ENCODE data around the gene CFAP54. TPM values are rescaled to one million over a fixed set of nuclear protein-coding genes. Genes with fewer than 3 reads are reported as not detected.
A peak's percentile ranks its signal among the peaks of the same experiment; 100 is the strongest.
"Not testable (repeated sequence)": the region's sequence is repeated elsewhere in the genome, so short reads cannot be mapped to it uniquely, and the experiment has no call there.

Gene CFAP54
- total RNA-seq, 1 experiment from 2014 or later, result not detected

DNA sequence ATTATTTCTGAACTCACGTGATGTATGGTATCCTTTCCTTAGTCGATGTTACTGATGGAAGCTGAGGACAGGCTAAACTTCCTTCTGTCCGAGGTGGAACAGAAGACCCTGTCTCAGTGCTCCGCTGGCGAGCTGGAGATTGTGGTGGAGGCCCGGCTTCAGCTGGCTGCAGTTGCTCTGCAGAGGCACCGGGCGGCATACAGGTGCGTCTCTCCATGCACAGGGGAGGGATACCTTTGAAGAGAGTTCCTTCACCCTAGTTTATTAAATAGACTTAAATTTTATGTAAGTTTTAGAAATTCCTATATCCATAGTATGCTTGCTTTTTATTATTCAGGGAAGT lies 231.0 kb downstream of the CFAP54 start:
- peak overlapping the region; percentile 69 for H3K4me2 ChIP-seq (ENCODE audit: low read depth, low read length, poor library complexity, severe bottlenecking)
- peaks cover 8% of the 10 kb centered on the region for H3K4me1 ChIP-seq (ENCODE audit: low read length)
- H2AFZ ChIP-seq (ENCODE audit: low read length), result peak overlapping the region; percentile 88
- H3K9ac ChIP-seq (ENCODE audit: low read length), result peak overlapping the region; percentile 48; the same call in 1 of the 2 replicates
- H3K36me3 ChIP-seq (ENCODE audit: insufficient read depth, low read length), result no peaks in the 10 kb centered on the region
- no peaks in the 10 kb centered on the region for H4K20me1 ChIP-seq (ENCODE audit: insufficient read depth, low read depth, low read length)
- H3K9me2 ChIP-seq (replicated peaks; ENCODE audit: insufficient read depth, low read length), result no peaks in the 10 kb centered on the region
- no peaks in the 10 kb centered on the region for H3K27me3 ChIP-seq (ENCODE audit: low read length)
- peak; percentile 42 for DNase-seq
- H3K27ac ChIP-seq (ENCODE audit: low read length), result no peak overlapping the region
- H3K79me2 ChIP-seq (ENCODE audit: low read length), result no peaks in the 10 kb centered on the region
- H3K4me3 ChIP-seq (ENCODE audit: low read length), result peak overlapping the region; percentile 59
- H3K9me3 ChIP-seq (ENCODE audit: low read length), result no peaks in the 10 kb centered on the region

DNA sequence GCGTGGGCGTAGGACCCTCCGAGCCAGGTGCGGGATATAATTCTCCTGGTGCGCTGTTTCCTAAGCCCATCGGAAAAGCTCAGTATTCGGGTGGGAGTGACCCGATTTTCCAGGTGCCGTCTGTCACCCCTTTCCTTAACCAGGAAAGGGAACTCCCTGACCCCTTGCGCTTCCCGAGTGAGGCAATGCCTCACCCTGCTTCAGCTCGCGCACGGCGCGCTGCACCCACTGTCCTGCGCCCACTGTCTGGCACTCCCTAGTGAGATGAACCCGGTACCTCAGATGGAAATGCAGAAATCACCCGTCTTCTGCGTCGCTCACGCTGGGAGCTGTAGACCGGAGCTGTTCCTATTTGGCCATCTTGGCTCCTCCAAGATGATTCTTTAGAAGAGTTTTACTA lies 240.1 kb downstream of the CFAP54 start:
- not testable (repeated sequence) for H3K9ac ChIP-seq (ENCODE audit: low read length); DNase-seq; H3K27ac ChIP-seq (ENCODE audit: low read length); H3K36me3 ChIP-seq (ENCODE audit: insufficient read depth, low read length); H3K9me2 ChIP-seq (replicated peaks; ENCODE audit: insufficient read depth, low read length); H3K4me3 ChIP-seq (ENCODE audit: low read length); H3K4me1 ChIP-seq (ENCODE audit: low read length); H3K27me3 ChIP-seq (ENCODE audit: low read length); H3K4me2 ChIP-seq (ENCODE audit: low read depth, low read length, poor library complexity, severe bottlenecking); H3K9me3 ChIP-seq (ENCODE audit: low read length); H3K79me2 ChIP-seq (ENCODE audit: low read length); H2AFZ ChIP-seq (ENCODE audit: low read length); H4K20me1 ChIP-seq (ENCODE audit: insufficient read depth, low read depth, low read length)

DNA sequence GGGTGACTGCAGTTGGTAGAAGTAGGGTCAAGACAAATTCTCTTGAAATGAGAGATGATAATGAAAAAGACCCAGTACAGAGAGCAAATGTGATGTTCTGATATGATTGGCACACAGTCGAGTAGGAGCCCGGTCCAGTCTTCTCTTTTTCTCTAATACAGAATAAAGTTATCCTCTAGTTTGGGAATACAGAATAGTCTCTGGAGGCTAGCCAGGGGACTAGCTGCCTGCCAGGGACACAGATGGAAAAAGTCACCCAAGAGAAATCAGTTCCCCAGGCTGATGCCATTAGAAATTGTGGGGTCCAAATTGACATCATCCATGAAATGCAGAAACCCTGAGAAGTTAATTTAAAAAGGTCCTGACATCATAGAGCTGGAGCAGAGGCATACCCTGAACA lies 240.5 kb downstream of the CFAP54 start:
- no peaks in the 10 kb centered on the region for H4K20me1 ChIP-seq (ENCODE audit: insufficient read depth, low read depth, low read length)
- H3K4me3 ChIP-seq (ENCODE audit: low read length), result no peak overlapping the region
- no peak overlapping the region for H3K9ac ChIP-seq (ENCODE audit: low read length)
- no peak overlapping the region for H2AFZ ChIP-seq (ENCODE audit: low read length)
- H3K4me2 ChIP-seq (ENCODE audit: low read depth, low read length, poor library complexity, severe bottlenecking), result no peak overlapping the region
- H3K9me3 ChIP-seq (ENCODE audit: low read length), result no peaks in the 10 kb centered on the region
- H3K27me3 ChIP-seq (ENCODE audit: low read length), result no peaks in the 10 kb centered on the region
- no peaks in the 10 kb centered on the region for H3K4me1 ChIP-seq (ENCODE audit: low read length)
- no peaks in the 10 kb centered on the region for H3K79me2 ChIP-seq (ENCODE audit: low read length)
- no peaks in the 10 kb centered on the region for H3K36me3 ChIP-seq (ENCODE audit: insufficient read depth, low read length)
- no peaks in the 10 kb centered on the region for H3K9me2 ChIP-seq (replicated peaks; ENCODE audit: insufficient read depth, low read length)
- peak; percentile 4 for DNase-seq
- no peak overlapping the region for H3K27ac ChIP-seq (ENCODE audit: low read length)

DNA sequence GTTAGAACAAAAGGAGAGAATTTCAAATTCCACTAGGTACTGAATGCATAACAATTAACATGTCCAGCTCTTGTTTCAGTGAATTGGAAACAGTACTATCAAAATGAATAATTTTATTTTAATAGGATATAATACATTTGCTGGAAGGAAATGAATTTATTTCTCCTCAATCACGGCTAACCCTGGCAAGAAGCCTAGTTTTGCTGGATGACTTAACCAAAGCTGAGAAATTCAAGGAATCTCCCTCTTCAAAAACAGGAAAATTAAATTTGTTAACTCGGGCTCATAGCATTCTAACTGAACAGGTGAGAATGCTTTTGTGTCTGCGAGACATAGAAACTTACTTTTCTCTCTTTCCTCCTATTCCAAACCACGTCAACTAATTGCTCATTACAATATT lies 254.2 kb downstream of the CFAP54 start:
- Histone ChIP-seq H3K27me3 (ENCODE audit: low read length) (no peaks in the 10 kb centered on the region), H4K20me1 (ENCODE audit: insufficient read depth, low read depth, low read length) (no peaks in the 10 kb centered on the region), H2AFZ (ENCODE audit: low read length) (no peak overlapping the region), H3K9me2 (replicated peaks; ENCODE audit: insufficient read depth, low read length) (no peaks in the 10 kb centered on the region), H3K36me3 (ENCODE audit: insufficient read depth, low read length) (no peaks in the 10 kb centered on the region), H3K79me2 (ENCODE audit: low read length) (no peaks in the 10 kb centered on the region), H3K4me1 (ENCODE audit: low read length) (no peaks in the 10 kb centered on the region), H3K4me2 (ENCODE audit: low read depth, low read length, poor library complexity, severe bottlenecking) (no peak overlapping the region), H3K9ac (ENCODE audit: low read length) (no peak overlapping the region), H3K27ac (ENCODE audit: low read length) (no peak overlapping the region), H3K9me3 (ENCODE audit: low read length) (no peaks in the 10 kb centered on the region), H3K4me3 (ENCODE audit: low read length) (no peak overlapping the region)
- DNase-seq, result no peak

DNA sequence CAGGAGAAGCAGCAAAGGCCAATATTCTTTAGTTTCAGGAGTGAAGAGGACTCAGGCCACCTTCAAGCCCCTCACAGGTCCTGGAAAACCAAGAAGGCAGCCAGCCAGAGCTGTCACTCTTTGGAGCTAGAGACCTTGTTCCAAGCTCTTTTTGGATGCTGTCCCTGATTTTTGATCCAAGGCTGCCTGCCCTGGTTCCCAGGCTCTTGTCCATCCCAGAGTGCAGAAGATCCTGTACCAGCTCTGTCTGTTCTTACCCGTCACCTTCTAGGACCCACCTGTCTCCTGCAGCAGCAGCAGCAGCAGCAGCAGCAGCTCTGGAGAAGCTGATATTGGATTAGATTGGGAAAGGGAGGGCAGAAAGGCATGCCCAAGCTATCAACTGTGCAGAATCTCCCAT lies 260.6 kb downstream of the CFAP54 start:
- no peaks in the 10 kb centered on the region for H3K9me2 ChIP-seq (replicated peaks; ENCODE audit: insufficient read depth, low read length)
- no peak for DNase-seq
- no peaks in the 10 kb centered on the region for H4K20me1 ChIP-seq (ENCODE audit: insufficient read depth, low read depth, low read length)
- H3K27ac ChIP-seq (ENCODE audit: low read length), result no peak overlapping the region
- H3K4me2 ChIP-seq (ENCODE audit: low read depth, low read length, poor library complexity, severe bottlenecking), result no peak overlapping the region
- H3K36me3 ChIP-seq (ENCODE audit: insufficient read depth, low read length), result no peaks in the 10 kb centered on the region
- H3K9ac ChIP-seq (ENCODE audit: low read length), result no peak overlapping the region
- no peaks in the 10 kb centered on the region for H3K4me1 ChIP-seq (ENCODE audit: low read length)
- H3K79me2 ChIP-seq (ENCODE audit: low read length), result no peaks in the 10 kb centered on the region
- H2AFZ ChIP-seq (ENCODE audit: low read length), result no peak overlapping the region
- H3K4me3 ChIP-seq (ENCODE audit: low read length), result no peak overlapping the region
- H3K27me3 ChIP-seq (ENCODE audit: low read length), result no peaks in the 10 kb centered on the region
- H3K9me3 ChIP-seq (ENCODE audit: low read length), result no peaks in the 10 kb centered on the region

DNA sequence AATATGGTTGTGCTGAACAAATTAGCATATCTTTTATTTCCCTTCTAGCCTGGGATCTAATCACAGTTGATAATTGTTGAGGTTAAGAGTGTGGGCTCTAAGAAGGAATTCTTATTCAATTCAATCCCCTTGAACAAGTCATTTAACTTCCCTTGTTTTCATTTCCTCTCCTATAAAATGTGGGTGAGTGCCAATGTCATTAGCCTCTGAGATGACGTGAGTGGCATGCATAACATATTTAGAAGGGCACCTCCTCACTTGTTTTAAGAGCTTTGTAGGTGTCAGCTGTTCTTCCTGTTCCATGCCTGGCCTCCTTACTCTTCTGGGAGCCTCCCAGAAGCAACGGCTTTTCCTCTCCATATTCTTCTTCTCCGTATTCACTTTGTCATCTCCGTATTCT lies 262.2 kb downstream of the CFAP54 start:
- Histone ChIP-seq H3K36me3 (ENCODE audit: insufficient read depth, low read length) (no peaks in the 10 kb centered on the region), H3K9me3 (ENCODE audit: low read length) (no peaks in the 10 kb centered on the region), H4K20me1 (ENCODE audit: insufficient read depth, low read depth, low read length) (no peaks in the 10 kb centered on the region), H3K4me1 (ENCODE audit: low read length) (no peaks in the 10 kb centered on the region), H3K4me3 (ENCODE audit: low read length) (no peak overlapping the region), H3K9ac (ENCODE audit: low read length) (no peak overlapping the region), H3K4me2 (ENCODE audit: low read depth, low read length, poor library complexity, severe bottlenecking) (no peak overlapping the region), H3K27ac (ENCODE audit: low read length) (no peak overlapping the region), H3K9me2 (replicated peaks; ENCODE audit: insufficient read depth, low read length) (no peaks in the 10 kb centered on the region), H3K27me3 (ENCODE audit: low read length) (no peaks in the 10 kb centered on the region), H3K79me2 (ENCODE audit: low read length) (no peaks in the 10 kb centered on the region), H2AFZ (ENCODE audit: low read length) (no peak overlapping the region)
- no peak for DNase-seq

DNA sequence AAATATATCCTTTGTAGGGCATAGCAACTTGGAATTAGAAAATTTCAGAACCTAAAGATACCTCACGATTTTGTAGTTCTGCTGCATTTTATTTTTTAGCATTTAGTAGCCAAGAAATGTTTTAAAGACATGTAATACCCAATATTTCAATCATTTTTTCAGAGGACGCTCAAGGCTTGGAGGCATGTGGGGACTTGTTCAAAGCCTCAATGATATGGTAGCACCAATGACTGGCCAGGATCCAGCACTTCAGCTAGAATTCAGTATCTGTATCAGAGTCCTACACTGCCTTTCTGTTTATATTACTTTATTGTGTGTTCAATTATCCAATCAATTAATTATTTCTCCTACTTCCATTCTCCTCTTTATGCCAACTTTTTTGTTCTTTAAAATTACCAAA lies 262.8 kb downstream of the CFAP54 start:
- Histone ChIP-seq H3K9me2 (replicated peaks; ENCODE audit: insufficient read depth, low read length) (no peaks in the 10 kb centered on the region), H2AFZ (ENCODE audit: low read length) (no peak overlapping the region), H3K79me2 (ENCODE audit: low read length) (no peaks in the 10 kb centered on the region), H4K20me1 (ENCODE audit: insufficient read depth, low read depth, low read length) (no peaks in the 10 kb centered on the region), H3K4me3 (ENCODE audit: low read length) (no peak overlapping the region), H3K36me3 (ENCODE audit: insufficient read depth, low read length) (no peaks in the 10 kb centered on the region), H3K4me2 (ENCODE audit: low read depth, low read length, poor library complexity, severe bottlenecking) (no peak overlapping the region), H3K27ac (ENCODE audit: low read length) (no peak overlapping the region), H3K9ac (ENCODE audit: low read length) (no peak overlapping the region), H3K9me3 (ENCODE audit: low read length) (no peaks in the 10 kb centered on the region), H3K27me3 (ENCODE audit: low read length) (no peaks in the 10 kb centered on the region), H3K4me1 (ENCODE audit: low read length) (no peaks in the 10 kb centered on the region)
- no peak for DNase-seq

DNA sequence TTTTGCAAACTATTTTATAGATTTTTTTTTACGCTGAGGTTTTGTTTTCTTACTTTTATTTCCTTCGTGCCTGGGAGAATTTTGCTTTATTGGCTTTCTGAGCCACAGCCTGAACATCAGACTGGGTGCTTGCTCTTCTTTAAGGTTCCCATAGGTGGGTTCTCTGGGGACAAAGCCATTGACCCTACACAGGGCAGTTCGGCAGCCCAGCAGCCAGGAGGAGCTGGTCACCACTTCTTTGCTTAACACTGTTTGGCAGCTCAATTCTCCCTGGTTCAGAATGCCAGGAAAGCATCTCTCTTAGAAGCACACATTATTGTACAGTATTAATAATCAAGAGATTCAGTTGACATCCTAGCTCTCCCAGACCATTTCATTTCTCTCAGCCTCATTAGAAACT lies 276.9 kb downstream of the CFAP54 start:
- Histone ChIP-seq H3K27me3 (ENCODE audit: low read length) (no peaks in the 10 kb centered on the region), H3K4me1 (ENCODE audit: low read length) (no peaks in the 10 kb centered on the region), H3K27ac (ENCODE audit: low read length) (no peak overlapping the region), H3K9me3 (ENCODE audit: low read length) (no peaks in the 10 kb centered on the region), H3K9ac (ENCODE audit: low read length) (no peak overlapping the region), H2AFZ (ENCODE audit: low read length) (no peak overlapping the region), H3K36me3 (ENCODE audit: insufficient read depth, low read length) (no peaks in the 10 kb centered on the region), H3K9me2 (replicated peaks; ENCODE audit: insufficient read depth, low read length) (no peaks in the 10 kb centered on the region), H3K4me2 (ENCODE audit: low read depth, low read length, poor library complexity, severe bottlenecking) (no peak overlapping the region), H3K4me3 (ENCODE audit: low read length) (no peak overlapping the region), H4K20me1 (ENCODE audit: insufficient read depth, low read depth, low read length) (no peaks in the 10 kb centered on the region), H3K79me2 (ENCODE audit: low read length) (no peaks in the 10 kb centered on the region)
- no peak for DNase-seq

DNA sequence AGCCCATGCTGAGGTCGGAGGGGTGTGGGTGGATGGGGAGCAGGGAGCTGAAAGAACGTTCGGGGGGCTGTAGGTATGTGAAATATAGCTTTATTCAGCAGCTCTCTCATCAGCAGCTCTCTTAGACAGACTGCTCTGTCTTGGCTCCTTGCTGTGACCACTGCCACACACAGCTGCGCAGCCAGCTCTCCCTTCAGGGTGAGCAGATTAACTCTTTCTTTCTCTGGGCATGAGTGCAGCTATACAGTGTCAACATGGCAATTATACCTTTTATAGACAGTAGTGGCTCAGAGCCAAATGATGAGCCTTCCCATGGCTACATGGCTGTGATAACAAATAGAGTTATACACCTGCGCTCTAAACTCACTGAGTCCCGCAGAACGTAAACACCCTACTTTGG lies 280.0 kb downstream of the CFAP54 start:
- Histone ChIP-seq H3K79me2 (ENCODE audit: low read length) (no peaks in the 10 kb centered on the region), H3K27me3 (ENCODE audit: low read length) (no peaks in the 10 kb centered on the region), H4K20me1 (ENCODE audit: insufficient read depth, low read depth, low read length) (no peaks in the 10 kb centered on the region), H3K36me3 (ENCODE audit: insufficient read depth, low read length) (no peaks in the 10 kb centered on the region), H3K4me2 (ENCODE audit: low read depth, low read length, poor library complexity, severe bottlenecking) (no peak overlapping the region), H3K9ac (ENCODE audit: low read length) (no peak overlapping the region), H3K4me3 (ENCODE audit: low read length) (no peak overlapping the region), H2AFZ (ENCODE audit: low read length) (no peak overlapping the region), H3K4me1 (ENCODE audit: low read length) (no peaks in the 10 kb centered on the region), H3K9me2 (replicated peaks; ENCODE audit: insufficient read depth, low read length) (no peaks in the 10 kb centered on the region), H3K27ac (ENCODE audit: low read length) (no peak overlapping the region), H3K9me3 (ENCODE audit: low read length) (no peaks in the 10 kb centered on the region)
- DNase-seq, result no peak
